Measurements from ENCODE around the gene OR2H2.

DNA sequence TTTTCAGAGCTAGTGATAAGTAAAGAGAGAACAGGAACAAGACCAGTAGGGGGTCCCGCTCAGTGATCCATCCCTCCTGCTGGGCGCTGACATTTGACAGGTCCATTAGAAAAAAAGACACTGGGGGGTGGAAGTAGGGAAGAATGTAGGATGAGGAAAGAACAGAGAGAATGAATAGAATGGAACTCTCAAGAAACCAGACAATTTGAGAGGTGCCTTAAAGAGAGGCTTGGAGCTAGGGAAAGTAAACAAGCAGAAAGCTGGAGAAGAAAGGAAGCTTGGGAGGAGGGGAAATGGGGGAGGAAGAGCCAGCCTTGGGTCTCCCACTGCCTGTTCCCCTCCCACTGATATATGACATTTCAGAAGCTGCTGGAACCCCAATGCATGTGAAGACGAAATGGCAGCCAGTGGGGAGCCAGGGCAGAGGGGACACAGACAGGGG lies 39.6 kb downstream of the OR2H2 start:
- TF ChIP-seq, protein P1, sequence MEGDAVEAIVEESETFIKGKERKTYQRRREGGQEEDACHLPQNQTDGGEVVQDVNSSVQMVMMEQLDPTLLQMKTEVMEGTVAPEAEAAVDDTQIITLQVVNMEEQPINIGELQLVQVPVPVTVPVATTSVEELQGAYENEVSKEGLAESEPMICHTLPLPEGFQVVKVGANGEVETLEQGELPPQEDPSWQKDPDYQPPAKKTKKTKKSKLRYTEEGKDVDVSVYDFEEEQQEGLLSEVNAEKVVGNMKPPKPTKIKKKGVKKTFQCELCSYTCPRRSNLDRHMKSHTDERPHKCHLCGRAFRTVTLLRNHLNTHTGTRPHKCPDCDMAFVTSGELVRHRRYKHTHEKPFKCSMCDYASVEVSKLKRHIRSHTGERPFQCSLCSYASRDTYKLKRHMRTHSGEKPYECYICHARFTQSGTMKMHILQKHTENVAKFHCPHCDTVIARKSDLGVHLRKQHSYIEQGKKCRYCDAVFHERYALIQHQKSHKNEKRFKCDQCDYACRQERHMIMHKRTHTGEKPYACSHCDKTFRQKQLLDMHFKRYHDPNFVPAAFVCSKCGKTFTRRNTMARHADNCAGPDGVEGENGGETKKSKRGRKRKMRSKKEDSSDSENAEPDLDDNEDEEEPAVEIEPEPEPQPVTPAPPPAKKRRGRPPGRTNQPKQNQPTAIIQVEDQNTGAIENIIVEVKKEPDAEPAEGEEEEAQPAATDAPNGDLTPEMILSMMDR (IDR thresholded peaks at IDR 0.05), result no peak
- no peak for TF ChIP-seq EZH2 (IDR thresholded peaks at IDR 0.05; ENCODE audit: borderline replicate concordance, insufficient read depth, low read depth, low read length, poor library complexity, severe bottlenecking)

All from B cell (primary cell).